HG02571 (cell line): Measurements from ENCODE around the gene PGAM1.
"Not testable (repeated sequence)": the region's sequence is repeated elsewhere in the genome, so short reads cannot be mapped to it uniquely, and the experiment has no call there.

ENCODE experiments used
- ATAC-seq: cut with Tn5 transposase; IDR thresholded peaks from one replicate; pipeline ENCODE4 v1.9.1; 2021; ENCODE audit warnings: mild to moderate bottlenecking, moderate library complexity; ENCODE audit not compliant: unreplicated experiment

The PGAM1 gene

DNA sequence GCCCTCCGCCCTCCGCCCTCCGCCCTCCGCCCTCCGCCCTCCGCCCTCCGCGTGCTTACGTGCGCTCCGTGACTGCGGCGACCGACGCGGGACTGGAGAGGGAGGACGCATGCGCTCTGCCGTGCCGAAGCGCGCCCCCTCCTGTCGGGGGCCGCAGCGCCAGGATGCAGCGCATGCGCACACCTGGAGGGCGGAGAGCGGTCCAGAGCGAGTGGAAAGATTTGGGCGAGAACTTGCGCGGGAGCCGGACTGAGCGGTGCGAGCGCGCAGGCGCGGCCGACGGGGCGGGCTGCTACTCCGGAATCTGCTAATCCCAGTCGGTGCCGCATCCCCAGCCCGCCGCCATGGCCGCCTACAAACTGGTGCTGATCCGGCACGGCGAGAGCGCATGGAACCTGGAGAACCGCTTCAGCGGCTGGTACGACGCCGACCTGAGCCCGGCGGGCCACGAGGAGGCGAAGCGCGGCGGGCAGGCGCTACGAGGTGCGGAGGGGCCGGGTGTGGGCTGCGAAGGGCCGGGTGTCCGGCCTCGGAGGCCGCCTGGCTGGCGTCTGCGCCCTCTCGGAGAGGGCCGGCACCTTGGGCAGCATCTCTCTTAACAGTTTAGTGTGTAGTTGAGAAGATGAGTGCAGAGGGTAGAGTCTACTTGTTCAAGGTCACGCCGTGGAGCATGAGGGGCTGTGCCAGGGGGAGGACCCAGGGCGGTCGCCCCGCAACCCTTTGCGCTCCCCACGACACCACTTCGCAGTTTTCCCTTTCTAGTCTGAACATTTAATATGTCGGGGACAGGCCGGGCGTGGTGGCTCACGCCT, at the start of gene PGAM1:
TSS of gene PGAM1 (plus strand) at position 228 of the 812 bp plus-strand sequence. CDS start at position 345, 117 bp downstream.
- peak; percentile 79 for ATAC-seq

DNA sequence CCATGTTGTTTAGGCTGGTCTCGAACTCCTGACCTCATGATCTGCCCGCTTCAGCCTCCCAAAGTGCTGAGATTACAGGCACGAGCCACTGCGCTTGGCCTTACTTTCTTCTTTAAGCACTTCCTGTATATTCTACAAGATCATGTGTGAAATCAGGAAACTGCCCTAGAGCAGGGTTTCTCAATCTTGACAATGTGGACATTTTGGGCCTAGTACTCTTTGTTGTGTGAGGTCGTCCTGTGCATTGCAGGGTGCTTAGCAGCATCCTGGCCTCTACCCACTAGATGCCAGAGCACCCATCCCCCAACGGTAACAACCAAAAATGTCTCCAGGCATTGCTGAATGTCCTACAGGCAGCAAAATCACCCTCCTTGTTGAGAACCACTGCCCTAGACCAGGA, 49.6 kb upstream of the PGAM1 start:
- ATAC-seq = no peak

DNA sequence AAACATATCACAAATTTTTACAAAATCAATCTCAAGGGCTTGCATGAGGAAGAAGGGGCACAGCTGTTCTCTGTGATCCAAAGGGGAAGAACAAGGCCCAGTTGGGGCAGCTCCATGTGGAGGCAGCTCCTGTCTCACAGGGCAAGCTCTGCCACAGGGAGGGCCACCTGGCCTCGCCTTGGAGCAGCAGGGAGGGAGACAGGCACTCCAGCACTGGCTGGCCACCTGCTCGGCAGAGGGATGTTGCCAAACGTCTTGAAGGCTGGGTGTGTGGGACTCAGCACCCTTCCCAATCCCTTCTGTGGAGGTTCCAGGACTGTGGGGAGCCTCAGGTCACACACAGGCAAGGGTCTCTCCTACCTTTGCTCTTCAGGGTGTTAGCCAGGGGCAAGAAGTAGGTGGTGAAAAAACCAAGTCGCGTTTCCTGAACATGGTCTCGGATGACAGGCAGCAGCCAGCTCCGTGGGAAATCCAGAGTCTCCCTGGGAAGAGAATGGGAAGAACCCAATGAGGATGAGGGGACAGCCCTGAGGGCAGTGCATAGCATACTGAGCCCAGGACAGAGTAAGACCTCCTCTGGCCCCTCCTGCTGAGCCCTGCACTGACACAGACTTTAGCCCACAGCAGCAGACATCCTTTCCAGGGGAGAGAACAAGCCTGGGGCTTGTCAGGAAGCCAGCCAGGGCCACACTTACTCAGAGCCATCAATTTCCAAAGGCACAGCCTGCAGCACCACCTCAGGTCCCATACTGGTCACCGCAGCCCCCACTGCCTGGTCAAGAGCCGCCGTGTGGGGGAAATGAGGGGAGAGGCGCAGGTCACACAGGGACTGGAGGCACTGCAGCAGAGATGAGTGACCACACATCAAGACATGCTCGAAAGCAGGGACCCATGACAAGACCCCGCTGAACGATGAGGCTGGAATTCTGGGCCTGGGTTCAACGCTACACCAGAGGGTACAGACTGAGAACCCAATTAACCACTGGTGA, 46.8 kb upstream of the PGAM1 start:
- ATAC-seq = no peak

DNA sequence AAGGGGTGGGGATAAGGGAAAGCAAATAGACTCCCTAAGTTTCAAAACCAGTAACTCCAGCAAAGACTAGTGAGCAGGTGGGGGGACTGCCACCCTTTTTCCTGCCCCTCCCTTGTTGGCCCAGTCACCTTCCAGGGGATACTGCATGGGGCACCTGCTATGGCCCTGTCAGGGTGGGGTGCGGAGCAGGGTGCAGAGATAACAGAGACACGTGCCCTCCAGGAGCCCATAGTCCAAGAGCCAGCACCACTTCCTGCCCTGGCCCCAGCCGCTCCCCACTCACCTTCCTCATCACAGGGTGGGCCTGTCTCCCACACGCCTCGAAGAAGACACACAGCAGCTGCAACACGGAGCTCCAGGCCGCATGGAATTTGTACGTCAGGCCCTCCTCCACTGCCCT, 45.5 kb upstream of the PGAM1 start:
- ATAC-seq = no peak

GRCh38 chr10:97381626-97382025, 44.4 kb upstream of the PGAM1 start:
- no peak for ATAC-seq

DNA sequence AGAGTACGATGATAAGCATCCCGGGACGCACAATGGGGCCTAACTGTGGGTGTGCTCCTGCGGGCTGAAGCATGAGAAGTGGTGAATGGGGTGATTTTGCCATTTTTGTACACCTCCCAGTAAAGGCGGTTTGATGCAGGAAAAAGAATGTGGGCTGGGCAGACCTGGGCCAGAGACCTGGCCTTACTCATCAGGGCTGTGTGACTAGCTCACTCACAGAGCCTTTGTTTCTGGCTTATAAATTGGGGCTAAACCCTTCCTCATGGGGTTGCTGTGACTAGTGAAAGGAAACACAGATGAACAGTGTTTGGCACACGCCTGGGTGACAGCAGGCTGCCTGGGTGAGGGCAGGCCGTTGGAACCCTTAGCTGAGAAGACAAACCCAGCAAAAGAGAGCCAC, 42.8 kb upstream of the PGAM1 start:
- ATAC-seq = no peak

DNA sequence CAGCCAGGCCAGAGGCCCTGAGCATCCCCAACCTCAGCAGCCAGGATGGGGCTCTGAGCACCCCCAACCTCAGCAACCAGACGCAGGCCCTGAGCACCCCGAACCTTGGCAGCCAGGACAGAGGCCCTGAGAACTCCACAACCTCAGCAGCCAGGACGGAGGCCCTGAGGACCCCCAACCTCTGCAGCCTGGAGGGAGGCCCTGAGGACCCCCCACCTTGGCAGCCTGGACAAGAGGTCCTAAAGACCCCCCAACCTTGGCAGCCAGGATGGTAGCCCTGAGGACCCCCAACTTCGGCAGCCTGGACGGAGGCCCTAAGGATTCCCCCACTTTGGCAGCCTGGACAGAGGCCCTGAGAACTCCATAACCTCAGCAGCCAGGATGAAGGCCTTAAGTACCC, 41.8 kb upstream of the PGAM1 start:
- ATAC-seq = no peak

- no peak for ATAC-seq
These were observed 41.4 kb upstream of the PGAM1 start for GRCh38 chr10:97384641-97385040.

DNA sequence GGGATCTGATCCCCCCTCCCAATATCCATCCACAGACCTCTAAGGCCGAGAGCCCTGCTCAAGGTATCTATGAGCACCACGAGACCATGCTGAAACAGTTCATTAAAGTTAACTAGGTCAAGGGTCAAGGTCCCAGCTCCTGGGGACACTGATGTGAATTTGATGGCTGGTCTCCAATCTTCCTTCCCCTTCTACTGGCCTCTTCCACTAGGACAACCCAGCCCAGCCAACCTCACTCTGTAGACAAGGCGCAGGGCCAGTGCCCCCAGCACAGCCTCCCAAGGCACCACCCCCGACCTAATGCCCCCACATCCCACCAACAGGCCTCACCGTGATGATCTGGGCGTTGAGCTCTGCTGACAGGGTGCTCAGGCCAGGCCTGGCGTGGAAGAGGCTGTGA, 40.4 kb upstream of the PGAM1 start:
- ATAC-seq = no peak

- no peak for ATAC-seq
These were observed 37.8 kb upstream of the PGAM1 start for GRCh38 chr10:97388152-97388551.

DNA sequence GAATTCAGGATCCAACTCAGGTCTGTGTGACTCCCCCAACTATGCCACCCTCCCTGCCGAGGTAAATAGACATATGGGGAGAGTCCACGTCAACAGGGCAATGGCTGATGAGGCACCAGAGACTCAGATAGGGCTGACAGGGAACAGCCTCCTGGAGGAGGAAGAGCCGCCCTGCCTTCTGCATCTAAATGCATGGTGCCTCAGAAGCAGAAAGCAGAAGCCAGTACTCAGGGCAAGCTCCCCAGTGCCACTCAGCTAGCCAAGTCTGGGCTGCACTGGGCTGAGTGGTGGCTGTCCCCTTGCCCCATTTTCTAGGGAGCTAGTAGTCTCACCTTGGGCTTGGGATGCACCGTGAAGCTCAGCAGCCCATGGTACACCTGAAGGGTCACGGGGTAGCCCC, 35.9 kb upstream of the PGAM1 start:
- ATAC-seq = no peak

DNA sequence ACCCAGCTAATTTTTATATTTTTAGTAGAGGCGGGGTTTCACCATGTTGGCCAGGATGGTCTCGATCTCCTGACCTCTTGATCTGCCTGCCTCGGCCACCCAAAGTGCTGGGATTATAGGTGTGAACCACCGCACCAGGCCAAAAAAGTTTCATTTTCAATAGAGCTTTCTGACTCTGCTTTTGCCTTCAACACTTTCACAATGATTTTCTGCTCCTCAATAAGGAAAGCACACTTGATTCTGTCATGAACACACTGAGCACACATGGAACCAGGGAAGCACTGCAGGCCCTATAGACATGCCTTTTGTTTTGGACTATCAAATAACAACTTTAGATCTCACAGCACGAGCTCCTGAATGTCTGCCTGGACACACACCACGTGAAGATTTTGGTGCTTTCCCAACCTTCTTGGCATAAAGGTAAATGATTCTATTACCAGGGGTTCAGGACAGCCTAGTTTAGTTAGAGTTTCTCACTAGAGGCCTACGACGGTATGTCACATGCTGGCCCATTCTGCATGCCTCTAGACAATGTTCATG, 32.9 kb upstream of the PGAM1 start:
- ATAC-seq = no peak

DNA sequence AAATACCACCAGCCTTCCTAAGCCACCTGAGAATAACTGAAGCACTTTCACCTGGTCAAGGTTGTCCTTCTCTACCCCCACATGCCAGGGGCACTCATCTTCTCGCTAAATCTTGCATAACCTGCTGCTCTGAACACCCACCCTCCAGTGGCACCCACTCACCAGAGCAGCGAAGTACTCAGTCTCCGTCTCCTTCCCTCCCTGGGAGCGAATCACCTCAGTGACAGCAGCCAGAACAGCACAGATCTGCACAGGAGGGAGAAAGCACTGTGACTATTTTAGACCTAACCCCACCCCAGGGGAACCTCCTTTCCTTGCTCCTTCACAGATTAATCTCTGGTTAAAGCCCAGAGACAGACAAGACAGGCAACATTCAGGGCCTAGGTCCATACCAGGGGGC, 29.9 kb upstream of the PGAM1 start:
- ATAC-seq = no peak

DNA sequence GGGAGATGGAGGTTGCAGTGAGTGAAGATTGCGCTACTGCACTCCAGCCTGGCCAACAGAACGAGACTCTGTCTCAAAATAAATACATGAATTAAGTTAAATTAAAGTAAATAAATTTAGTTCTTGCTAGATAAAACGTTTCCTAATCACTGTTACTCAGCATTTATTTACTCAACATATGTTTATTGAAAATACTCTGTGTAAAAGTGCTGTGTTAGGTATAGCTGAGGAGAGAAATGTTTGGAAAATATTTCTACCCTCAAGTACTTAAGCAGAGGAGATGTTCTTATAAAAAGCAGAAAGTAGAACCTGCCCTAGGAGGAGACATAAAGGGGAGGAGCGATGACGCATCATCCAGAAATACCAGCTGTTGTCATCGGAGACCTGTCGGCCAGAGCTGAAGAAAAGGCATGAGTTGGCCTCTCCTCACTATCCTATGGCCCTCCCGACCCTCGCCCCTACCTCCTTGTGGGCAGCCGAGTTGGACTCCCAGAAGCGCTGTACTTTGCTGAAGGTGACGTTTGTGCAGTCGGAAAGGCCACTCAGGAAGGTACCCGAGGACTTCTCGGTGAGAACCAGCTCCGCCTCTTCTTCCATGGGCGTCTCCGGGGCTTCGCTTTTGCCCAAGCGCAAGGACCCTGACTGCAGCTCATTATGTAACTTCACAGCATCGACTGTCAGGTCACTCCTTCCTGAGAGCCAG, 26.0 kb upstream of the PGAM1 start:
- no peak for ATAC-seq

DNA sequence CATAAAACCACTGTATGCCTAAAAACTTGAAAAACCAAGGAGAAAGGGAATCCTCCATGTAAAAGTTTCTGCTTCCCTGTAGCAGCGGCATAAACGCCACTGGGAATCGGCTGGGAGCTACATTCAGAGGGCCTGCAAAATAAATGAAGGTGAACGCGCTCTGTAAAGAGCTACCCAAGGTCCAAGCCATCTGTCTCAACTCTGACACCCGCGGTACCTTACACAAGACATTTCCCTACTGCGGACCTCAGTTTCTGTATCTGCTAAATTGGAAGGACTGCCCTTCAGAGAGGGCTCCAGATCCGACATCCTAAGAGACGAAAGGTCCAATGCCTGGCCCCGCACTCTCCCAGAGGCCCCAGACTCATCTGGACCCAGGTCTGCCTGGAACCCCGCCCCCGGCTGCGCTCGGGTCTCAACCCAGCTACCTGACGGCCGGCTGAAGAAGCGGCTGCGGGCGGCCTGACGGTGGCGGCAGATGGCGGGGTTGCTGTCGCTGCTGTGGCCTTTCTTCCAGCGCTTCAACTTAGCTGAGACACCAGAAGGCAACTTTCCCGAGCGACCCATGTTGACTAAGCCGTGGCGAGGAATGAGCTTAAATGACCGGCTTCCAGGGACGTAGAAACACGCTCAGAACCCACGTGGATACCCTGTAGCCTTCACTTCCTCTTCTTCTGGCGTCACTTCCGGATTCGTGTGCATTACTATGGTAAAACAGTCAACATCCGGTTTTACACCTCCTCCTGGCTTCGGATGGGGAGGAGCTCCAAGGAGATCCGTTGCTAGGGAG, 25.1 kb upstream of the PGAM1 start, which contains the start of gene RRP12:
TSS of gene RRP12 (minus strand) at position 676 of the 790 bp plus-strand sequence. CDS start at position 567, 109 bp downstream.
- peak; percentile 98 for ATAC-seq

DNA sequence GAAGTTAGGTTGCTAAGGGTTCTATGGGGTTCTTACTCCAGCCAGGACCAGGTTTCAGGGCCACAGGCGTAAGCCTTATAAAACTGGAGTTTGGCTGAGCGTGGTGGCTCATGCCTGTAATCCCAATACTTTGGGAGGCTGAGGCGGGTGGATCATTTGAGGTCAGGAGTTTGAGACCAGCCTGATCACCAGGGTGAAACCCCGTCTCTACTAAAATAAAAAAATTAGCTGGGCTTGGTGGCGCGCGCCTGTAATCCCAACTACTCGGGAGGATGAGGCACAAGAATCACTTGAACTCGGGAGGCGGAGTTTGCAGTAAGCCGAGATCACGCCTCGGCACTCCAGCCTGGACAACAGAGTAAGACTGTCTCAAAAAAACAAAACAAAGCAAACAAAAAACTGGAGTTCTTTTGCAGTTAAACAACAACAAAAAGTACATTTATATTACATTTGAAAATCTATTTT, 24.5 kb upstream of the PGAM1 start:
- no peak for ATAC-seq

- no peak for ATAC-seq
These were observed 21.9 kb upstream of the PGAM1 start for GRCh38 chr10:97404044-97404443.

DNA sequence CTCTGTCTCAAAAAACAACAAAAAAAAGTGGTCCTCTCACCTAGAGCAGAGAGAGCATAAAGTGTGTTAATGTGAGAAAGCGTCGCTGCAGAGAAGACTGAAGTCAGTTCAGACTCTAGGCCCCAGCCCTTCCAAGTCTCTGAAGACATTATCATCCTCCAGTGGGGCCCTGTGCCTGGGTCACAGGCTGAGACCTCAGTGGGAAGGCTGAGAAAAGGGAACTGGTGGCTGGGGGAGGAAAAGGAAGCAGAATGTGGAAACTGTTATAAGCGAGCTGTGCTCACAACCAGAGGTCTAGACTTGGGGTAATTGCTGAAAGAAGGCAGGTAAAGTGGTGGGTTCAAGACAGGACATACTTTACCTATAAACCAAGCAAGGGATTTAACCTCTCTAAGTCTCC, 19.9 kb upstream of the PGAM1 start:
- ATAC-seq = no peak

DNA sequence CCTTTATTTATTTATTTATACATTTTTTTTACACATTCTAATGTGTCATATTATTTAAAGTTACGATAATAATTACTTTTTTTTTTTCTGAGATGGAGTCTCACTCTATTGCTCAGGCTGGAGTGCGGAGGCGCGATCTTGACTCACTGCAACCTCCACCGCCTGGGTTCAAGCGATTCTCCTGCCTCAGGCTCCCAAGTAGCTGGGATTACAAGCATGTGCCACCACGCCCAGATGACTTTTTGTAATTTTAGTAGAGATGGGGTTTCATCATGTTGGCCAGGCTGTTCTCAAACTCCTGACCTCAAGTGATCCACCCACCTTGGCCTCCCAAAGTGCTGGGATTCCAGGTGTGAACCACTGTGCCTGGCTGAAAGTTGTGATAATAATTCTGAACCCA, 19.5 kb upstream of the PGAM1 start:
- ATAC-seq = not testable (repeated sequence)
